Right hindlimb (tissue), 1 donor: ENCODE results near the gene MEX3B.

Experiments used
- DNase-seq: peaks from one replicate; pipeline ENCODE4 v3.0.0-alpha.2; 2018

MEX3B gene

DNA sequence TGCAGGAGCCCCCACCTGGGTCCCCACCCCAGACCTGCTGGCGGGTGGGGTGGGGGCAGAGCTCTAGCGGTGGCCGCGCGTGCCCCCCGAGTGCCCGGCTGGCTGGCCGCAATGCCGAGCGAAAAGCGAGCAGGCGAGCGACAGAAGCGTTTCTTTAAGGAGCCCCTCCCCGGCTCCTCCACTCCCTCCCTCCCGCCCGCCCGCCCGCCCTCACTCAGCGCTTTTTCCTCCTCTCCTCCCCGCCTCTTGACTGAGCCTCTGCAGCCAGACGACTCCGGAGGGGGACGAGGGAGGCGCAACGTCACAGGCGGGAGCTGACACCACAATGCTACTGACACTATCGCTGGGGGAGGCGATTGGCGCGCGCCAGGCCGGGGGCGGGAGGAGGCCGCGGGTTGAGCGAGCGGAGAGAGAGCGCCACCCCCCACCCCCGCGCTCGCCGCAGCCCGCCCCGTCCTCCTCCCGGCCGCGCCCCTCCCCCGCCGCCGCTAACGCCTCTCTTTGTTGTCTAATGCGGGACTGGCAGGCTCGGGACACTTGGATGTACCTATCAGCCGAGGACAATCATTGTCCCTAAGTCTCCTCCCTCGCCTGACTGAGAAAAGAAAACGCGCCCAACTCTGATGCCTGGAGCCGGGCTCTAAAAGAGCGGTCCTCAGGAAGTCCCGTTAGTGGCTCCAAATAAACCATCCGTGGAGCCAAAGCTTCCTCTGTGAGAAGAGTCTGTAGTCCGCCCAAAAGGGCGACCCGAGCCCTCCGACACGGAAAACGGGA, at the start of gene MEX3B:
Gene MEX3B, minus strand, starts transcription at position 127 of the 774 bp plus-strand sequence. CDS start 313 bp downstream, outside the sequence.
- peak; percentile 99 for DNase-seq

DNA sequence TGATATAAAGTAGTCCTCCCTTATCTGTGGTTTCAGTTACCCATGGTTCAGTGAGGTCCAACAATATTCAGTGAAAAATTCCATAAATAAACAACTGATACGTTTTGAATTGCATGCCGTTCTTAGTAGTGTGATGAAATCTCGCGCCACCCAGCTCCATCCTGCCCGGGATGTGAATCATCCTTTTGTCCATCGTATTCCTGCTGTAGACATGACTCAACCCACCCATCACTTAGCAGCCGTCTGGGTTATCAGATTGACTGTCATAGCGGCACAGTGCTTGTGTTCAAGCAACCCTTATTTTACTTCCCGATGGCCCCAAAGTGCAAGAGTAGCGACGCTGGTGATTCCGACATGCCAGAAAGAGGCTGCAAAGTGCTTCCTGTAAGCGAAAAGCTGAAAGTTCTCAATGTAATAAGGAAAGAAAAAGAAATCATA, 48.0 kb upstream of the MEX3B start:
- no peak for DNase-seq

DNA sequence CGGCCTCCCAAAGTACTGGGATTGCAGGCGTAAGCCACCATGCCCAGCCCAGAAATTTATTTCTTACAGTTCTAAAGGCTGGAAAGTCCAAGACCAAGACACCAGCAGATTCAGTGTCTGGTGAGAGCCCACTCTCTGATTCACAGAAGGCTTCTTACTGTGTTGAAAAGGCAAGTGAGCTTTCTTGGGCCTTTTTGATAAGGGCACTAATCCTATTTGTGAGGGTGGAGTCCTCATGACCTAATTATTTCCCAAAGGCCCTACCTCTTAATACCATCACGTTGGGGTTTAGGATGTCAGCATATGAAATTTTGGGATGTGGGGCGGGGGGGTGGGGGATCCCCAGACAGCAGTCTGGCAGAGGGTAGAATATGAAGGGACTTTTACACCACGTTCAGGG, 47.5 kb upstream of the MEX3B start:
- no peak for DNase-seq

DNA sequence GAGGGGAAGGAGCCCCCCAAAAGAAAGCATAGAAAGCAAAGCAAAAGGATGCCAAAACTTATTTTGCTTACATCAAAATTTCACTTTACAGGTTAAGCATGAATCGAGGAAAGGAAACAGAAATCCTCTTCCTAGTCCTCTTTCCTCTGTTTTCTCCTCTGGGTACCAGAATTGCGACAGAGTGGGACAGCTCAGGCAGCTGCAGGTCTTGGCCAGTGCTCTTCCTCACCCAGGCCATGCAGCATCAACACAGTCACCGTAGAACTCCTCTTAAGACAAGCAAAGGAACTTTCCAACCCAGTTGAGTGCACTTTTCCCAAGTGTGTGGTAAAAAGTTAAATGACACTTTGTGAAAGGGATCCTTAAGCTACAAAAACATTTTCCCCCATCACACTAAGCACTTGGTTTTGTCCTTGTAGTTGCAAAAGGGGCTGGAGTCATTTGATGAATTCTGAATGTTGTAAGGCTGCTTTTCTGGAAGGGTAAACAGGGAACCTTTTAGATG, 45.9 kb upstream of the MEX3B start:
- DNase-seq = no peak

DNA sequence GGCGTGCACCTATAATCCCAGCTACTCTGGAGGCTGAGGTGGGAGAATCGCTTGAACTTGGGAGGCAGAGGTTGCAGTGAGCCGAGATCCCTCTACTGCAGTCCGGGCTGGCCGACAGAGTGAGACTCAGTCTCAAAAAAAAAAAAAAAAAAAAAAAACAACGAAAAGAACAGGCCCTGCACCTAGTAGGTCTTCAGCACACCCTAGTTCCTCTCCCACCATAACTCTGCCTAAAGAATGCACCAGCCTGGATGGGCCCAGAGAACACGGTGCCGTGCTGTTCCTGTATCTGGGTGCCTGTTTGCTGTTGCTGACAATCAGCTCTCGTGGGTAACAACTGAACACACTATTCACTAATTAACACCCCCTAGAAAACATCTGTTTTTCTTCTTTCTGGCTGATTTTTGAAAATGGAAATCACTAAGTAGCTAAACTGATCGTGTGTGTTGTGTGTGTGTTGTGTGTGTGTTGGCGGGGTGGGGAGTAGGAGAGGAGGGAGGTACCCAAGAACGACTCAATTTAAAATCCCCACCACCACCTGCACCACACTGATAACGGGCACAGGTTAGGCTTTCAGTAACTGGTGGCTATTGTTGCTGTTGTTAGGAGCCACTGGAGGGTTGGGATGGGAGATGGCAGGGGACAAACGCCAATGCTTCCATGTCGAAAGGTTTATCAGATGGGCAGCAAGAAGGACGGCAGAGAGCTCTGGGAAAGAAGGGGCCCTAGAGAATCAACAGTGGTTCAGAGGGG, 40.6 kb upstream of the MEX3B start:
- no peak for DNase-seq

DNA sequence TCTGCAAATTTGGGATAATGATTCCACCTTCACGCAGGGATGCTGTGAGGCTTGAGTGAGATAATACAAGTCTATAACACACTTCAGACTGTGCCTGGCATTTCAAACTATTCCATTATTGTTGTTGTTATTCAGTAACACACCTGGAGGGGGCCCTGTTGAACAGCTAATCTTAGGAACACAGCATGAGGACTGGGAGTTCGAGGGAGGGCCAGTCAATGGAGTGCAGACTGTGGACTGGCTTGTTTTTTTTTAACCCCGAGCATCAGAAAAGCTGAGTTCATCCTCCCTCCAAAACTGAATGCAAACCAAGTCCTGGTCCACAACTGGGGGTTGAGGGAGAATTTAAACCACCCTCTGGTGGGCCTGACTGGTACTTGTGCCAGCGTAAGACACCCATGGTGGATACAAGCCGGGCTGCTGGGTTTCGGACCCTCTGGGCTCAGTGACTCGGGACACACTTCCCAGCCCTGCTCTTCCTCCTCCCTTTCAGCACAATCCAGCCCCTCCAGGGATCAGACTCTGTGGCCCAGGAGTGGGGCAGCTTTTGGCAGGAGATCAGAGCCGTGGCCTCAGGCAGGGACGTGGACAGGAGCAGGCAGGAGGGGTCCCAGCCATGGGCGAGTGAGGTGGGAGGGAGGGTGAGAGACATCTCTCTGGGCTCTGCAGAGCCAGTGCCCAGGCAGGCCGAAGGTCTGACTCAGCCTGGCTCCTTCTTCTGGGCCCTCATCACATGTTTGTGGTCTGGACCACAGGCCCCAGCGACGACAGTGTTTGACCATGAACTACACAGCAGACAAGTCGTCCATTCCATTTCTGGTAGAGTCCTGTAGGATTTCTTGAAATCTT, 36.3 kb upstream of the MEX3B start:
- peak; percentile 71 for DNase-seq

DNA sequence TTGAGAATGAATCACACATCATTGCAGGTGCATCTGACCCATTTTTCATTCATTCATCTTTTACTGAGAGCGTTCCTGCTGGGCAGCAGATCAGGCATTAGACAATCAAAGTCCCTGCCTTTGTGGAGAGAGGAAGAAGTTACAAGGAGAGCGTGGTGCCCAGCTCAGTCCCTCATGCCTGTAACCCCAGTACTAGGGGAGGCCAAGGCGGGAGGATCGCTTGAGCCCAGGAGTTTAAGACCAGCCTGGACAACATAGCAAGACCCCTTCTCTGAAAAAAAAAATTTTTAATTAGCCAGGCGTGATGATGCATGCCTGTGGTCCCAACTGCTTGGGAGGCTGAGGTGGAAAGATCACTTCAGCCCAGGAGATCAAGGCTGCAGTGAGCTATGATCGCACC, 35.0 kb upstream of the MEX3B start:
- DNase-seq = no peak

DNA sequence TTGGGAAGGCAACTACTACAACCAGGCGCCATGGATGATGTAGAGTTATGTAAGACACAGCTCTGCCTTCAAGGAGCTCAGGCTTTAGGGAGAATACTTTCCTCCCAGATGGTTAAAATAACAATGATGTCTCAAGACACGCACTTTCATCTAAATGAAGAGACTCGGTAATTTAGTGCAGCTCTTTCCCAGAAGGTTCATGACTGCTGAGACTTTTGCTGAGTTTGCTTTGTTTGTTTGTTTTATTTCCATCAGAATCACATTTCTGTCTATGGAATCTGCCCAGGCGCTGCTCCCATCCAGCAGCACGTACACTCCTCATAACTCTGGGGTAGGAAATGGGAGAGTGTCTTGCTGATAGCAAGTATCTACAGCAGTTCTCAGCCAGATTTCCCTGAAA, 33.9 kb upstream of the MEX3B start:
- DNase-seq = no peak

DNA sequence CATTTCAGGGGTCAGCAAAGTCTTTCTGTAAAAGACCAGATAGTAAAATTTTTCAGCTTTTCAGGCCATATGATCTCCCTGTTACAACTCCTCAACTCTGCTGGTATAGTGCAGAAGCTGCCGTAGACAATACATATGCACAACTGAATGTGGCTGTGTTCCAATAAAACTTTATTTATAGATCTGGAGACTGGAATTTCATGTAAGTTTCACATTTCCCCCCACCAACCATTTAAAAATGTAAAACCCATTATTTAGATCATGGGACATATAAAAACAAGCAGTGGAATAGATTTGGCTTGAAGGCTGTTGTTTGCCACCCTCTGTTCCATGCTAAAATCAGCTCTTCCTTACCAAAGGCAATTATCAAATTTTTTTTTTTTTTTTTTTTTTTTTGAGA, 28.8 kb upstream of the MEX3B start:
- no peak for DNase-seq

DNA sequence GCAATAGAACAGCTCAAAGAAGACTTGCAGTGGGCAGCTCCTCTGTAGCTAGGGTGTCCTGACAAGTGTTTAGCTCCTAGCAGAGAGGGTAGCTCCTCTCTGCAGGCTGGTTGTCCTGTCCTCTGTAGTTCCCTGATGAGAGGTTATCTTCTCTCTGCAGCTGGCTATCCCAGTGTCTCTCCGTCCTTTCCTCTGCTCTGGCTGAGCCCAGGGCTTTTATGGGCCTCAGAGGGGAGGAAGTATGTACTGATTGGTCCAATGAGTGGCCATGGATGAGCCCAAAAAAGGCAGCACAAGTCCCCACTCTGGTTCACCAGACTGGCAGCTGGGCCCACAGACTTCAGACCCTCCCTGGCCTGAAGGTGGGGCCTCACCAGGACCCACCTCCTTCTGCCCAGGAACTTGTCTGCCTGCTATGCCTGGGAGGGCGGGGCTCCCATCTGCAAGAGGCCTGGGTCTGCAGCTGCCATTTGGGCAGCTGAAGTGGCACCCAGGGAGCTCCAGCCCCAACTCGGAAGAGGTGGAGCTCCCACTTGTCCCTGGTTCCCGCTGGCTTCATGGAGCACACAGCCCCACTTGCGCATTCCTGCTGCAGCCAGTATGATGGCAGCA, 27.2 kb upstream of the MEX3B start:
- no peak for DNase-seq

DNA sequence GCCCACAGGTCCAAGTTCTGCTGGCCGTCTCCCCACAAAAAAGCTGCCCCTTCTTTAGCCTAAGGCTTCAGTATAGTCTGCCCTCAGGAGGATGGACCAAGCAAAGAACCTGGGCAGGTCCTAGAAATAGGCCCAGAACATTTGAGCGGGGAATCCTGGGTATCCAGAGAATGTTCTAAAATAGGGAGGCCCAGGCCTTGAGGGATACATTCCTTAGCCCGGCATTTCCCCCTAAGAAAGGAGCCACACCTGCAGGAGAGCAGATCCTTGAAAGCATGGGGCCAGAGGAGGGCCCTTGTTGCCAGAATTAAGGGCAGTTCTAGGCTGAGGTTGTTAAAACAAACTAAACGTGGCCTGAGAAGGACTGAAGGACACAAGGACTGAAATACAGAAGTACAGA, 20.6 kb upstream of the MEX3B start:
- DNase-seq = no peak

DNA sequence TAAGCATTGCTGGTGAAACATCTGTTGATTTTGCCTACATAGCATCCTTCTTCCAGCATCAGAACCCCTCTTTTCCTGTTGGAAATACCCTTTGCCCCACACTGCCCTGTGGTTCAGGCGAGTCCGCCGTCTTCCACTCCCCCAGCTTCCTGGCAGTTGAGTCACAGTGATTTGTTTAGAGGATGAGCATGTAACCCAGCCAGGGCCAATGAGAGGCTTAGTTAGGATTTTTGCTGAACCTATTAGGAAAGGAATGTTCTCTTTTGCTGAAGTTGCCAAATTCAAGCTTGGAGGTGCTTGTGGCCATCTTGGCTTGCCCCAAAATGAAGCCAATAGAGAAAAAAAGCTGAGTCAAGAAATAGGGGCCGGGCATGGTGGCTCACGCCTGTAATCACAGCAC, 19.0 kb upstream of the MEX3B start:
- no peak for DNase-seq

DNA sequence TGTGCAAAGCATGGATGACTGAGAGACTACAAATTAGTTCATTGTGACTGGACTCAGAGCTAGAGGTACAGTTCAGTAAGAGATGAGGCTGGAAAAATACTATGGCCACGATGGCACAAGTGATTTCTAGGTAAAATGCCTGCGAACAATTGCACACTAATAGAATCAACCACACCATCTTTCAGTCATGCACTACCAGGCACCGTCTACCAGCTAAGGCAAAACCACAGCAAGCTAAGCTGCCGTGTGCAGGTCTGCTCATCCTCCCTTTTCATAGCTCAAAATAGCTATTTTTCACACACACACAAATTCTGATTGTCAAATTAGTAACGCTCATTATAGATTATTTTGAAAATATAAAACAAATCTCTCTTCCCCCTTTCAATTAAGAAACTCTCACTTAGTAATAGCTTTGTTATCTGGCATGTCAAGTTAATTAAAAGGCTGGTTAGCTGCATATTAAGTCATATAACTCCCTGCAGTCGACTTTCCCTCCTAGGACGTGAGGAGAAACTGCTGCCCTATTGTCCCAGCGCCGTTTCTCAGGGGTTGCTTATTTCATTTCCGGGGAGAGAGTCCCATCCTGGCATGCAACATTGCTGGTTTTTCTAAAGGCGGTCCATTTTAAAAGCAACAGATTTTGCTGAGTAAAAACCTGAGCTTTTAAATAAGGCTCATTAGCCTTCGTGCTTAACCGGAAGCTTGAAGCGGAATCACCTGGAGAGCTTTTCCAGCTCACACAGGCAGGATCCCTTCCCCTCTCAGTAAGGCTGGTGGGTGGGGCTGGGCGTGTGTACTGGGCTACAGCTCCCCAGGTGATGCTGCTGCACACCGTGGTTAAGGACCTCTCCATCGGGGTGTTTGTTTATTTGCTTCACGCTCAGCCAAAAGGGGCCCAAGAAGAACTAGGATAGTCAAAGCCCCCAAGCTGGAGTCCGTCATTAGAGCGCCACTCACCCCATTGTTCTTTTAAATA, 16.9 kb upstream of the MEX3B start:
- DNase-seq = no peak

DNA sequence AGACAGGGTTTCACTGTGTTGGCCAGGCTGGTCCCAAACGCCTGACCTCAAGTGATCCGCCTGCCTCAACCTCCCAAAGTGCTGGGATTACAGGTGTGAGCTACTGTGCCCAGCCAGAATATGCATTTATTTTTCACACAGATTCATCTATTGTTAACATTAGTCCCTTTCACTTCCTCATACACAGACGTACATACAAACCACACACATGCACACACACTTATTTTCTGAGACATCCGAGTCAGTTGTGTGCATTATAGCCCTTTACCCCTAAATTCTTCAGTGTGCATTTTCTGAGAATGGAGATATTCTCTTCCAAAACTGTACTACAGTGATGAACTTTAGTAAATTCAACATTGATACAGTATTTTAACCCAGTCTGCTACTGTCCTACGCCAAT, 15.0 kb upstream of the MEX3B start:
- DNase-seq = no peak

DNA sequence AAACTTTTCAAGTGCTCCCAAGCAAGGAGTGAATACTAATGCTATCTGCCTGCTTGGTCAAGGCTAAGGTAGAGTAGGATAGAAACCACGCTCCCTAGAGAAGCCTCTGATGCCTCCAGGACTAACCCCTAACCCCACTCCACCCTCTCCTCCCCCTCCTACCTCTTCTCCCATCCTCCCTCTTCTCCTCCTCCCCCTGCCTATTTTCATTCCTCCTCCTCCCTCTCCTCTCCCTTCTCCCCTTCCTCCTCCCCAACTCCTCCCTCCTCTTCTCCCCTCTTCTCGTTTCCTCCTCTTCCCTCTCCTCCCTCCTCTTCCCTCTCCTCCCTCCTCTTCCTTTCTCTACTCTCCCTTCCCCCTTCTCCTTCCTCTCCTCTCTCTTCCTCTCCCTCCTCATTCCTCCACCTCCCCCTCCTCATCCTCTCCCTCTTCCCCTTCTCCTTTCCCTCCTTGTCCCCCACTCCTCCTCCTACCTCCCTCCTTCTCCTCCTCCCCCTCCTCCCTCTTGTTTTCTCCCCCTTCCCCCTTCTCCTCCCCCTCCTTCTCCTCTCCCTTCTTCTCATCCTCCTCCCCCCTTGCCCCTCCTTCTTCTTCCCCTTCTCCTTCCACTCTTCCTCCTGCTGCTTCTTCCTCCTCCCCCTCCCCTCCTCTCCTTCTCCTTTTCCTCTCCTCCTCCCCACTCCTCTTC, 12.8 kb upstream of the MEX3B start:
- no peak for DNase-seq

DNA sequence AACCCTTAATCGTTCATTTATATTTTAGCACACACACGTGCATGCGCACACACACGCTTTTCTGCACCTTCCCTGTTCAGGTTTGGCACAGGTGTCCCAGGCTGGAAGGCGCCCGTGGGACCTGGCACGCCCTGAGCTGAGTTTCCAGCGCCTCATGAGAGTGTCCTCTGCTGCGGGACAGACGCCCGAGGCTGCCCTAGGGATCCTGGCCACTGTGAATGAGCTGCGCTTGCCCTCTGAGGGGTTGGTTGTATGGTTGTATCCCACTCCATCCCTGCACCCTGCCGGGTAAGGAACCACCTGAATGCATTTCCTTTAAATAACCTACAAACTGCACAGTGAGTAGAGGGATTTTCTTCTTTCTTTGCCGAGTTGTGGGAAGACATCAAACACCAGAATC, 12.2 kb upstream of the MEX3B start:
- no peak for DNase-seq

DNA sequence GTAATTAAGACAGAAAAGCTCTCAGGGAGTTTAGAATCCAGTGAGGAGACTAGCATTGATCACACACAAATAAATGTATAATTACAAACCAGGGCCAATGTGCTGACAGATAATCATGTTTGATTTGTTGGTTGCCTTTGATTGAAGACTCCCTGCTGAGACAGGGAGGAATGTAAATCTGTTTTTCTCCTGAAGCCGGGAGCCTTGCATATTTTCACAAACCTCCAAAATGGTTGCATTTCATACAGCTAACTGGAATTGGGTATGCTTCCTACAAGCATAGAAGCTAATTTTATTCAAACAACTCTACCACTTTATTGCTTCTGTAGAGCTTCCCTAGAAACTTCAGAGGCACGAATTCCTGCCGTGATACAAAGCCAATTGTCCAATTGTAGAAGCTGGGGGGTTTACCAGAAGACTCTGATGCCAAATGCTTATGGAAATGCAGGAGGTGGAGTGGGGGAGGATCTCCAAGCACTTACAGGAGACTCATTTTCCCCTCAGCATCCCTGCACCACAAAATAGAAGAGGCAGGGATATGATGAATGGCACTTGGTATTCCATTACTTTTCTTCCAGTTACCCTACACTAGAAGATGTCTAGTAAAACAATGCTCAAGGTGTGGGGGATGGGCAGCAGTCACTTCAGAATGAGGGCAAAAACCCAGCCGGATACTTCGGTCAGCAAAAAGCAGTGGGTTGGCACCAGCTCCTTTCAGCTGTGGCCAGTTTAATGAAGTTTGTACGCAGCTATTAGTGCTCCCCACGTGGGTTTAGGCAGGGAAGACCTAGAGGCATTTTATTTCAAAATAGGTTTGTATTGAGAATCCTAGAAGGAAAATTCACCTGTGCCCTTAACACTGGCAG, 11.4 kb upstream of the MEX3B start:
- no peak for DNase-seq

DNA sequence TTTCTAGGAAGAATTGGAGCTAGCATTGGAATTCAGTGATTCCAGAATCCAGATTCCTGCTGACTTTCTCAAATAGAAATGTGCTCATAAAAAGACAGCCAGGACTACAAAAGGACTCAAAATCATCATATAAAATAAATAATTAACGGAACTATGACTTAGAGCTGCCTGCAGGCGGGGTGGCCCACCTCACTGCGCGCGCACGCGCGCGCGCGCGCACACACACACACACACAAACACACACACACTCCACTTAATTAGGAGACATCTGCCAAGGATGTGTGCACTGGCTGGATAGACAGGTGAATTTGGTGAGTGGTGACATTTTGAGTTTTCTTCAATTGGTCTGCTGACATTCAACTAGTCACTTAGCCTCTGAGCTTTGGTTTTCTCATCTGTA, 6.9 kb upstream of the MEX3B start:
- no peak for DNase-seq

DNA sequence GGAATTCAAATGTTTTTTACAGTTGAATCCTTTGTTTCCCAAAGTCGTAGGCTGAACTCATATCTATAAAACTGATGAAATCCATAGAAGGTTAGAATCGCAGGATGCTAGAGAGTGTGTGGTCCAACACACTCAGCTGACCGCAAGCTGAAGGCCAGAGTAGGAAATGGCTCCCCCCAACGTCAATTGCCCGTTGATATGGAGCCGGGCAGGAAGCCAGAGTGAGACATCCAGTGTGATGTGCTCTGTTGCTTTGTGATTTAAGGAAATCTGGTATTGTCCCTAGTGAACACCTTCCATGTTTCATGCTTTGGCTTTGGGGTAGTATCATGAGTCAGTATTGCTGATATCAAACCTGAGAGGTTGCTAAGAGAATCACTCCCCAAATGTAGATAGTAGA, 5.8 kb upstream of the MEX3B start:
- peak; percentile 34 for DNase-seq

DNA sequence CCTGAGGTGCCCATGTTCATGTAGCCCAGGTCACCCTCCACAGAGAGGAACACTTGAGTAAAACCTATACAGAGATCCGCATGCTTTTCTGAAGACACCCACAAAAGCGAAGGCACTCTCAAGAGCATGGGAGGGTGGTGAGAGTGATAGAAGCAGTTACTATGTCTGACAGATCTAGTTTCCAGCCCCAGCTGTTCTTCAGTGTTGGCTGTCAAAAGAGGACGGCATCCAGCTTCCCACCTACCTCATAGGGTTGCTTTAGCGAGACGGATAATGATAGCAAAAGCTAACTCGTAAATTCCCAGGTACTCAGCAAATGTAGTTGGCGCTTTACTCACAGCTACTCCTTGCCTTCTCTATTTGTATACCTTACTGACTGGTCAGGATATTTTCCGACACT, 3.0 kb upstream of the MEX3B start:
- peak; percentile 39 for DNase-seq
